Gastroesophageal sphincter (tissue), 4 donors: ENCODE measurements around the gene VEGFA. TPM values are rescaled to one million over a fixed set of nuclear protein-coding genes. Genes with fewer than 3 reads are reported as not detected.
A peak's percentile ranks its signal among the peaks of the same experiment; 100 is the strongest.

Experiments used
- ATAC-seq: fragments of 150-250 bp; one replicate; pipeline ENCODE4 v1.9.1; 2016; ENCODE audit warnings: mild to moderate bottlenecking, moderate library complexity
- H3K27ac ChIP-seq, 4 donors: fragments of 200-600 bp; sonication (generic) in 3 of 4; 1 replicate in 3 of 4; 2 replicates in 1 of 4; pipeline ENCODE4 v1.5.1; 2016 to 2019
- H3K27me3 ChIP-seq: fragments of 200-600 bp; sonication (generic); one replicate; pipeline ENCODE4 v1.5.1; 2019
- H3K36me3 ChIP-seq, 2 donors: fragments of 200-600 bp; sonication (generic); one replicate each; pipeline ENCODE4 v1.5.1; 2019; ENCODE audit warnings: control low read depth in 1 of 2
- H3K4me1 ChIP-seq, 3 donors: fragments of 200-600 bp; sonication (generic); 1 replicate in 2 of 3; 2 replicates in 1 of 3; pipeline ENCODE4 v1.5.1; 2016 to 2019; ENCODE audit warnings: control low read depth in 2 of 3
- H3K4me3 ChIP-seq, 2 donors: fragments of 200-600 bp; sonication (generic); one replicate each; pipeline ENCODE4 v1.5.1; 2019; ENCODE audit warnings: mild to moderate bottlenecking in 1 of 2, moderate library complexity in 1 of 2
- H3K9me3 ChIP-seq, 3 donors: fragments of 200-600 bp; sonication (generic); one replicate each; pipeline ENCODE4 v1.5.1; 2017 to 2019; ENCODE audit warnings: control low read depth in 2 of 3
- EP300 ChIP-seq: sonication (generic); formaldehyde crosslinking; IDR thresholded peaks from one replicate; pipeline ENCODE4 v1.6.1; 2017; ENCODE audit warnings: antibody characterized with exemption, mild to moderate bottlenecking
- POLR2A ChIP-seq, 2 donors: fragments of 450-650 bp; IDR thresholded peaks; one replicate each; pipeline ENCODE4 v1.6.1; 2017; ENCODE audit warnings: antibody characterized with exemption in 2 of 2, mild to moderate bottlenecking in 2 of 2, moderate library complexity in 1 of 2
- POLR2AphosphoS5 ChIP-seq: sonication (generic); formaldehyde crosslinking; IDR thresholded peaks from one replicate; pipeline ENCODE4 v1.6.1; 2017; ENCODE audit warnings: antibody characterized with exemption
- WGBS, 2 donors: methylation state at CpG; one replicate each; pipeline ENCODE4 v1.1.5; 2018; ENCODE audit warnings: low coverage in 1 of 2; 5-methylcytosine and 5-hydroxymethylcytosine counted together
- total RNA-seq, 4 donors: library from RNA; depleted of rRNA; stranded (reverse); fragments of >200 nt; gene quantifications; one replicate each; pipeline ENCODE4 v1.1.0, GENCODE V29; 2016
- TF ChIP-seq, protein P1 (sequence below), 4 experiments: fragments of 200-600 bp in 2 of 4; fragments of 450-650 bp in 2 of 4; sonication (generic) in 1 of 4; IDR thresholded peaks; one replicate each; pipeline ENCODE4 v1.5.1; 2017 to 2019; ENCODE audit warnings: antibody characterized with exemption in 4 of 4, mild to moderate bottlenecking in 2 of 4, moderate library complexity in 2 of 4

VEGFA gene
- total RNA-seq, 4 donors from 2014 or later: 32.2 to 66.2 (median 40.1) TPM

DNA sequence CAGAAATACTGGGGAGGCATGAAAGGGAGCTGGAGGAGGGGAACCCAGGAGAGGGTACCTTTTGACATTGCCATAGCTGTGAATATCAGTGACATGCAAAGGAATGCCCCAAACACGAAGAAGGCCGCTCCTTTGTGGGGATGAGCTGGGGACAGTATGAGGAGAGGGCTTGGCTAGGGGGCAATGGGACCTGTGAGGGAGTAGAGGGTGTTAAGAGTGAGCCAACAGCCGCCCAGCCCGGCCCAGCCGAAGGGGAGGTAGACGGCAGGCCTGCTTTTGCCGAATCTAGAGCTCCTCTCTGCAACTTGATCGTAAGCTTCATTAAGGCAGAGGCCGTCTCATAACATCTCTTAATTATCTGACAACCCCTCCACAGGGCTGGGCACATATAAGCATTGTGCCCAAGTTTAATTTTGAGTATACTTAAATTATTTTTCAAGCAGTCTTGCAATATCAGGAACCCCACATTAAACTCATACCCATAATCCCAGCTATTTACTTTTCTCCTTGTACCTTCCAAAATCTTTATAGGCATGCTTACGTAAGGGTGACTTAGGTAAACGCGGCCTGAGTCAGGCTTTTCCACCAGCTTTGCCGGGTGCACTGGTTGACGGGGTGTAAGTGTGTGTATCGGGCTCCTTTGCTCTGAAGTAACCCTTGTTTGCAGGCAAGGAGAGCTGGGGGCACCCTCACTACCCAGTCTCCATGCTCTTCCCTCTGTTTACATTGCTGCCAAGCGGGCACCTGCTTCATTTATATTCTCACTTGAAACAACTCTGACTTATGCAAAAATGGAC, 24.9 kb upstream of the VEGFA start:
- H3K27me3 ChIP-seq: no peaks in the 10 kb centered on the region
- H3K36me3 ChIP-seq: no peaks in the 10 kb centered on the region
- peaks cover 0 to 13% (median 0%) of the 10 kb centered on the region in 3 donors for H3K4me1 ChIP-seq
- H3K9me3 ChIP-seq: no peaks in the 10 kb centered on the region
- H3K27ac ChIP-seq: no peak overlapping the region
- ATAC-seq: no peak
- TF ChIP-seq, protein P1, sequence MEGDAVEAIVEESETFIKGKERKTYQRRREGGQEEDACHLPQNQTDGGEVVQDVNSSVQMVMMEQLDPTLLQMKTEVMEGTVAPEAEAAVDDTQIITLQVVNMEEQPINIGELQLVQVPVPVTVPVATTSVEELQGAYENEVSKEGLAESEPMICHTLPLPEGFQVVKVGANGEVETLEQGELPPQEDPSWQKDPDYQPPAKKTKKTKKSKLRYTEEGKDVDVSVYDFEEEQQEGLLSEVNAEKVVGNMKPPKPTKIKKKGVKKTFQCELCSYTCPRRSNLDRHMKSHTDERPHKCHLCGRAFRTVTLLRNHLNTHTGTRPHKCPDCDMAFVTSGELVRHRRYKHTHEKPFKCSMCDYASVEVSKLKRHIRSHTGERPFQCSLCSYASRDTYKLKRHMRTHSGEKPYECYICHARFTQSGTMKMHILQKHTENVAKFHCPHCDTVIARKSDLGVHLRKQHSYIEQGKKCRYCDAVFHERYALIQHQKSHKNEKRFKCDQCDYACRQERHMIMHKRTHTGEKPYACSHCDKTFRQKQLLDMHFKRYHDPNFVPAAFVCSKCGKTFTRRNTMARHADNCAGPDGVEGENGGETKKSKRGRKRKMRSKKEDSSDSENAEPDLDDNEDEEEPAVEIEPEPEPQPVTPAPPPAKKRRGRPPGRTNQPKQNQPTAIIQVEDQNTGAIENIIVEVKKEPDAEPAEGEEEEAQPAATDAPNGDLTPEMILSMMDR (IDR thresholded peaks at IDR 0.05): no peak
- no peak for TF ChIP-seq EP300
- TF ChIP-seq POLR2AphosphoS5: no peak
- no peak for TF ChIP-seq POLR2A (IDR thresholded peaks at IDR 0.05)
- 80 to 84% methylated on average over 4 to 14 of the region's 16 CpGs for WGBS, 2 donors
- H3K4me3 ChIP-seq: no peak overlapping the region

GRCh38 chr6:43746071-43746470, 23.9 kb upstream of the VEGFA start:
- H3K36me3 ChIP-seq: no peaks in the 10 kb centered on the region
- peaks cover 0 to 13% (median 0%) of the 10 kb centered on the region in 3 donors for H3K4me1 ChIP-seq
- no peaks in the 10 kb centered on the region for H3K27me3 ChIP-seq
- H3K27ac ChIP-seq: no peak overlapping the region
- TF ChIP-seq, protein P1 (IDR thresholded peaks at IDR 0.05): no peak
- no peak for TF ChIP-seq POLR2A (IDR thresholded peaks at IDR 0.05)
- no peak for TF ChIP-seq EP300
- TF ChIP-seq POLR2AphosphoS5: no peak
- no peak for ATAC-seq
- WGBS, 2 donors: 70 to 93% methylated on average over 1 to 2 of the region's 2 CpGs
- H3K9me3 ChIP-seq: no peaks in the 10 kb centered on the region
- no peak overlapping the region for H3K4me3 ChIP-seq

- TF ChIP-seq POLR2A (IDR thresholded peaks at IDR 0.05) (no peak), POLR2AphosphoS5 (no peak), EP300 (no peak)
- TF ChIP-seq, protein P1 (IDR thresholded peaks at IDR 0.05): no peak
- Histone ChIP-seq H3K27me3 (no peaks in the 10 kb centered on the region), H3K27ac (no peak overlapping the region), H3K4me1 (peaks cover 0 to 13% (median 0%) of the 10 kb centered on the region in 3 donors), H3K9me3 (no peaks in the 10 kb centered on the region), H3K4me3 (no peak overlapping the region), H3K36me3 (no peaks in the 10 kb centered on the region)
- 29 to 40% methylated on average over 1 to 4 of the region's 13 CpGs for WGBS, 2 donors
- peak; percentile 23 for ATAC-seq
Observed at GRCh38 chr6:43746613-43747102, 23.4 kb upstream of the VEGFA start.

DNA sequence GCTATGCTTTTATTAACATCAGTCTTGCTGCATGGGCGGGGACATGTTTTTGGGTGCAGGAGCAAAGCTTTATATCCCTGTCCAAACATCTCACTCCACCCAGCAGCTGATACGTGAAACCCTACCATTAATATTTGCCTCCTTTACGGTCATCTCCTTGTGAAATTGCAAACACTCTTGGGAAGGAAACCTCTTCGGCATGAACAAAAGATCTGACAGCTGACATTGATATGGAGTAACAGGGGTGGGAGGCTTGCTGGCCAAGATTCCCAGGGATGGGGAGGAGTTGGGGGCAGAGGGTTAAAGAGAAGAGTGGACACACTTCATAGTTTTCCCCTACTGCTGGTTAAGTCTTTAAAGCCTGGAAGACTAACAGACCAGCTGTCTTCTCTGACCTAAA, 22.2 kb upstream of the VEGFA start:
- no peaks in the 10 kb centered on the region for H3K27me3 ChIP-seq
- no peak for ATAC-seq
- WGBS, 2 donors: 89 to 100% methylated on average over 2 to 3 of the region's 4 CpGs
- no peaks in the 10 kb centered on the region for H3K9me3 ChIP-seq
- no peak overlapping the region for H3K27ac ChIP-seq
- TF ChIP-seq, protein P1 (IDR thresholded peaks at IDR 0.05): no peak
- no peak for TF ChIP-seq POLR2A (IDR thresholded peaks at IDR 0.05)
- no peak for TF ChIP-seq POLR2AphosphoS5
- no peak for TF ChIP-seq EP300
- H3K36me3 ChIP-seq: no peaks in the 10 kb centered on the region
- no peak overlapping the region for H3K4me3 ChIP-seq
- H3K4me1 ChIP-seq: peaks cover 0 to 9% (median 0%) of the 10 kb centered on the region in 3 donors

DNA sequence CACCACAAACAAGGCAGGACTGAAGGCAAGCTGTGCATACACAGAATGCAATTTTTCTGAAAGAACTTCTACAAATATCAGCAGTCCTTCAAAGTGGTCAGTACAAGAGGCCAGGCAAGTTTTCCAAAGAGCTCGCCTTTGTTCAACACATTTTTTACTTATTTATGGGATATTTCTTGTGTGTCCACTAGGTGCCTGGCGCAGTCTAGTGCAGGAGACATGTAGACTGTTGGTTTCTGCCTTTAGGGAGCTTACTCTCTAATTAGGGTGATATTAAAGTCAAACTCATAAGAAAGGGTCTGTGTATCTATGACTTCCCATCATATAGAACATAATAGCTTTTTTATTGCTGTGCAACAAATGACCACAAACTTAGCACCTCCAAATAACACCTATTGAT, 21.2 kb upstream of the VEGFA start:
- H3K4me3 ChIP-seq: no peak overlapping the region
- H3K27ac ChIP-seq: no peak overlapping the region
- H3K4me1 ChIP-seq: no peaks in the 10 kb centered on the region
- no peaks in the 10 kb centered on the region for H3K36me3 ChIP-seq
- H3K9me3 ChIP-seq: no peaks in the 10 kb centered on the region
- no peak for ATAC-seq
- TF ChIP-seq EP300 (no peak), POLR2A (IDR thresholded peaks at IDR 0.05) (no peak), POLR2AphosphoS5 (no peak)
- TF ChIP-seq, protein P1 (IDR thresholded peaks at IDR 0.05): no peak
- no peaks in the 10 kb centered on the region for H3K27me3 ChIP-seq
- WGBS, 2 donors: 92 to 100% methylated on average over 2 of the region's 2 CpGs
